Bronchial epithelial cell (primary cell): Measurements from ENCODE around the gene CENPV. TPM values are rescaled to one million over a fixed set of nuclear protein-coding genes. Genes with fewer than 3 reads are reported as not detected.

Source experiments
- DNase-seq: peaks from one replicate; pipeline ENCODE4 v3.0.0-alpha.2; 2010; ENCODE audit warnings: low read depth
- FAIRE-seq: peaks from 2 replicates; lab custom pipeline; 2011; peaks lifted over from hg19 to GRCh38; lab: Jason Lieb, UNC
- H3K27me3 ChIP-seq: 2 replicates; pipeline ENCODE4 v1.5.1; 2011; ENCODE audit warnings: low read length; ENCODE audit not compliant: control insufficient read depth, insufficient read depth
- H3K36me3 ChIP-seq: 2 replicates; pipeline ENCODE4 v1.5.1; 2011; ENCODE audit warnings: low read length; ENCODE audit not compliant: control insufficient read depth, insufficient read depth
- H3K4me3 ChIP-seq: 2 replicates; pipeline ENCODE4 v1.5.1; 2011; ENCODE audit warnings: mild to moderate bottlenecking, low read depth, low read length, control low read depth
- total RNA-seq: library from RNA; depleted of rRNA; stranded (reverse); fragments of >200 nt; gene quantifications from 2 replicates; pipeline ENCODE4 v1.2.1, GENCODE V29; 2014
- TF ChIP-seq, protein P1 (sequence below): IDR thresholded peaks from 2 replicates; pipeline ENCODE4 v1.5.1; 2011; ENCODE audit warnings: mild to moderate bottlenecking, moderate library complexity, low read length, control low read depth, inconsistent platforms; ENCODE audit not compliant: insufficient read depth, severe bottlenecking

CENPV gene
- total RNA-seq, 1 donor from 2014 or later = 17.4 TPM

DNA sequence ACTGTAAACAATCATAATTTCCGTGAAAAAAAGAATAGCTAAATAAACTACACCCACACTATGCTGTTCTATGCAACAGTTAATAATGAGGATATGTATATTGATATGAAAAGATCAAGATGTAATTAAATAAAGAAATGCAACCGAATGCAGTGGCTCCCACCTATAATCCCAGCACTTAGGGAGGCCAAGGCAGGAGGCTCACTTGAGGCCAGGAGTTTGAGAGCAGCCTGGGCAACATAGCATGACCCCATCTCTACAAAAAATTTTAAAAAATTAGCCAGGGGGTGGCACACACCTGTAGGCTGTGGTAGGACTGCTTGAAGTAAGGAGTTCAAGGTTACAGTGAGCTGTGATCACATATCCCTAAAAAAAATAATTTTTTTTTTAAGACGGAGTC is 14.9 kb downstream of the CENPV start:
- Histone ChIP-seq H3K4me3 (no peak overlapping the region), H3K27me3 (no peaks in the 10 kb centered on the region), H3K36me3 (no peaks in the 10 kb centered on the region)
- DNase-seq (no peak), FAIRE-seq (no peak)
- TF ChIP-seq, protein P1, sequence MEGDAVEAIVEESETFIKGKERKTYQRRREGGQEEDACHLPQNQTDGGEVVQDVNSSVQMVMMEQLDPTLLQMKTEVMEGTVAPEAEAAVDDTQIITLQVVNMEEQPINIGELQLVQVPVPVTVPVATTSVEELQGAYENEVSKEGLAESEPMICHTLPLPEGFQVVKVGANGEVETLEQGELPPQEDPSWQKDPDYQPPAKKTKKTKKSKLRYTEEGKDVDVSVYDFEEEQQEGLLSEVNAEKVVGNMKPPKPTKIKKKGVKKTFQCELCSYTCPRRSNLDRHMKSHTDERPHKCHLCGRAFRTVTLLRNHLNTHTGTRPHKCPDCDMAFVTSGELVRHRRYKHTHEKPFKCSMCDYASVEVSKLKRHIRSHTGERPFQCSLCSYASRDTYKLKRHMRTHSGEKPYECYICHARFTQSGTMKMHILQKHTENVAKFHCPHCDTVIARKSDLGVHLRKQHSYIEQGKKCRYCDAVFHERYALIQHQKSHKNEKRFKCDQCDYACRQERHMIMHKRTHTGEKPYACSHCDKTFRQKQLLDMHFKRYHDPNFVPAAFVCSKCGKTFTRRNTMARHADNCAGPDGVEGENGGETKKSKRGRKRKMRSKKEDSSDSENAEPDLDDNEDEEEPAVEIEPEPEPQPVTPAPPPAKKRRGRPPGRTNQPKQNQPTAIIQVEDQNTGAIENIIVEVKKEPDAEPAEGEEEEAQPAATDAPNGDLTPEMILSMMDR = no peak

DNA sequence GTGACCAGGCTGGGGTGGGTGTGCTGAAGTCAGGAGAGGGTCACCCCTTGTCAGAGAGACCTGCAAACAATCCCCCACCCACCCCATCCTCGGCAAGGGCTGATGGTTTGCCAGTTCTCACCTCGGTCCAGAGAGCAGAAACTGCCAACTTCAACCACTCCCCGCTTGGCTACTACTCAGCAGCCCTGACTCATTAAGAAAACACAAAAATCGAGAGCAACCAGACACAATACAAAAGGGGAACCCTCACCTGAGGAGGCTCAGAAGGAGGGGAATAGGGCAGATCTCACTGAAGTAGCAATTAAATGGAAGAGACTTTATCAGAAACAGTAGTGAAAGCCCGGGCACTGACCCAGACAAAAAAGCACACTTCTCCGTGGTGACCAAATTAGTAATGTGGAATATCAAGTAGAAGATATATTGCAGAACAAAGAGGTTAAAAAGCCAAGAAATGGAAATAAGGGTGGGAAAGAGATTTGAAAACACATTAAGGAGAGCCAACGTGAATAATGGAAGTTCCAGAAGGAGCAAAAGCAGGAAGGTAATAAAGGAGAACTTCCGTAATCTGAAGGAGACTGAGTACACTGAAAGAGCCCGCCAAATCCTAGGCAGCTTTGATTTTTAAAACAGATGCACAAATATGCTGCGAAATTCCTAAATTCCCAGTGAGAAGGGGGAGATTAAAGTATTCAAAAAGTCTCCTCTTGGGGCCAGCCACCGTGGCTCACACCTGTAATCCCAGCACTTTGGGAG is 23.6 kb downstream of the CENPV start:
- FAIRE-seq (no peak), DNase-seq (peak; percentile 80)
- no peaks in the 10 kb centered on the region for H3K27me3 ChIP-seq
- peaks cover 2% of the 10 kb centered on the region for H3K36me3 ChIP-seq
- TF ChIP-seq, protein P1 = no peak
- H3K4me3 ChIP-seq = no peak overlapping the region

DNA sequence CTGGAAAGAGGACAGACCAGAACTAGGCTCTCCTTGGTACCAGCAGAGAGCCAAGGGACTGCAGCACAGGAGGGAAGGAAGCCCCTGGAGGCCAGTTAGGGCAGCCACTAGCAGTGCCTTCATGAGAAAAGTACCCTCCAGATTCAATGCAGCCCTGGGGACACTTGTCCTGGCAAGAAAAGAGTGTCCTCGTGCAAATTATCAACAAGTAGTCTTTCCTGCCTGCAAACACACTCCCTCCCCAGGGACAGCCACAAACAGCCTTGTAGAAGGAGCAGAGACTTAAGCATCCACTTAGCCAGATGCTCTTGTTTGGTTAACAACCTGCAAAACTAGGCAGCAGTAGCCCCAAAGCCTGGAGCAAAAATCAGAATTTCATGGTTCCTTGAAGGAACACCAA is 24.3 kb downstream of the CENPV start:
- TF ChIP-seq, protein P1 = peak; percentile 11
- no peaks in the 10 kb centered on the region for H3K27me3 ChIP-seq
- DNase-seq = peak; percentile 8
- no peak overlapping the region for H3K4me3 ChIP-seq
- no peak for FAIRE-seq
- peaks cover 2% of the 10 kb centered on the region for H3K36me3 ChIP-seq

DNA sequence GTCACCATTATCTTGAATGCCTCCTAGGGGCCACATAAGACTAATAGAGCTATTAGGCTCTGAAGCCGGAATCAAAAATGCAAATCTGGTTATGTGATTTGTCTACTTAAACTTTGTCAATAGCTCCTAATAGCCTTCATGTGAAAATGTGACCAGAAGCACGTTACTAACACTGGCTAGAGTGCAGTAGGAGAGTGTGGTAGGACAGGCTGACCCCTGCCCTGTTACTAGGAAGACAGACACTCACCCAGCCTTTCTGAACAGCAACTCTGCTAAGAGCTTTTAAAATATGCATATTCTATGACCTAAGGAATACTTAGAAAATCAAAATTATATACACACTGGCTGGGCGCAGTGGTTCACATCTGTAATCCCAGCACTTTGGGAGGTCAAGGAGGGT is 26.3 kb downstream of the CENPV start:
- FAIRE-seq (no peak), DNase-seq (no peak)
- Histone ChIP-seq H3K36me3 (peaks cover 2% of the 10 kb centered on the region), H3K27me3 (no peaks in the 10 kb centered on the region), H3K4me3 (no peak overlapping the region)
- TF ChIP-seq, protein P1 = no peak

DNA sequence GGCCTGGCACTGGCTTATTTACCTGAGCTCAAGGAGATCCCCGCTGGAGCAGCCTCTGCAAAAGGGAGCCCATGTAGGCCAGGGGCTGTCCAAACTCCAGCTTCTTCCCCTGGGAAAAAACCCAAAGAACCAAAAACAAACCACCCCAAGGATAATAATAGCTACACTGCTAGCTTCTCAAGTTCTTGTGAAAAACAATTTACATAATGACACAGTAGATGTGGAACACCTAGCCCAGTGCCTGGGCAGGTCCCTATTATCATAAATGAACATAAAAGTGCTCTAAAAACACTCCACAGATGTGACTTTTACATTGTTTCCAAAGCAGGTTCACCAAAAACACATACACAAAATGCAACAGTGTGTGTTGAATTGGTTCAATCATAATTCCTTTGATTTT is 27.3 kb downstream of the CENPV start:
- TF ChIP-seq, protein P1 = no peak
- H3K27me3 ChIP-seq = no peaks in the 10 kb centered on the region
- H3K36me3 ChIP-seq = peaks cover 2% of the 10 kb centered on the region
- FAIRE-seq = no peak
- no peak for DNase-seq
- H3K4me3 ChIP-seq = no peak overlapping the region

DNA sequence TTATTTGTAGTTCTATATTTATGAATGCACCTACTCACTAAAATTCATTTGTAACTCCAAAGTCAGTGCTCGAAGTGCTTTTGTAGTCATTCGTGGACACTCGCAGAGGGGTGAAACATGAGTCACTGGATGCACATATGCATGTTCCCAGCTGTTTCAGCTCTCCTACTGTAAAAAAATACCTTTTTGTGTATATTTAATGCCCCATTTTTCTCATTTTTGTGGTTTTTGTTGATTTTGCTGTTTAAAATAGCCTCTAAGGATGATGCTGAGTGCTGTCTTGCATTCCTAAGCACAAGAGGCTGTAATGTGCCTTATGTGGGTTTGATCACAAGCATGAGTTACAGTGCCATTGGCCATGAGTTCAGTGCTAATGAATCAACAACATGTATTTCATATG is 30.6 kb downstream of the CENPV start:
- no peak overlapping the region for H3K4me3 ChIP-seq
- no peak for DNase-seq
- TF ChIP-seq, protein P1 = no peak
- peaks cover 5% of the 10 kb centered on the region for H3K36me3 ChIP-seq
- no peaks in the 10 kb centered on the region for H3K27me3 ChIP-seq
- no peak for FAIRE-seq
